Measurements from ENCODE around the gene VPS35L.

Gene VPS35L

GRCh38 chr16:19555186-19555937, at the start of gene VPS35L:
TSS of gene VPS35L (plus strand) at chr16:19555703. CDS start at chr16:19555730, 27 bp downstream.
- peak; percentile 85 for FAIRE-seq

GRCh38 chr16:19506965-19507364, 48.5 kb upstream of the VPS35L start:
- no peak for FAIRE-seq

- FAIRE-seq: no peak
Measured at GRCh38 chr16:19507867-19508266, 47.6 kb upstream of the VPS35L start.

- no peak for FAIRE-seq
Measured at GRCh38 chr16:19512297-19512696, 43.2 kb upstream of the VPS35L start.

- no peak for FAIRE-seq
Measured at GRCh38 chr16:19513377-19514053, 42.0 kb upstream of the VPS35L start.

GRCh38 chr16:19515757-19516156, 39.7 kb upstream of the VPS35L start:
- FAIRE-seq: no peak

GRCh38 chr16:19517424-19518089, 37.9 kb upstream of the VPS35L start:
- FAIRE-seq: no peak

GRCh38 chr16:19518388-19518787, 37.1 kb upstream of the VPS35L start:
- no peak for FAIRE-seq

- FAIRE-seq: no peak
Measured at GRCh38 chr16:19520861-19521331, 34.6 kb upstream of the VPS35L start.

GRCh38 chr16:19521471-19522396, 33.8 kb upstream of the VPS35L start, which contains the start of gene GDE1:
TSS of gene GDE1 (minus strand) at chr16:19522098. CDS start at chr16:19521964, 134 bp downstream.
- FAIRE-seq: no peak

GRCh38 chr16:19522397-19522732, 33.1 kb upstream of the VPS35L start:
- FAIRE-seq: no peak

GRCh38 chr16:19522760-19523159, 32.7 kb upstream of the VPS35L start:
- FAIRE-seq: no peak

- no peak for FAIRE-seq
Measured at GRCh38 chr16:19523184-19523558, 32.3 kb upstream of the VPS35L start.

- peak; percentile 72 for FAIRE-seq
Measured at GRCh38 chr16:19523559-19524355, 31.7 kb upstream of the VPS35L start, which contains the start of gene CCP110. TSS of gene CCP110 (plus strand) at chr16:19523942. CDS start at chr16:19527882, 3,940 bp downstream.

- FAIRE-seq: no peak
Measured at GRCh38 chr16:19524356-19524615, 31.2 kb upstream of the VPS35L start.

GRCh38 chr16:19524616-19525384, 30.7 kb upstream of the VPS35L start:
- no peak for FAIRE-seq

GRCh38 chr16:19525385-19525723, 30.1 kb upstream of the VPS35L start:
- no peak for FAIRE-seq

GRCh38 chr16:19527161-19527560, 28.3 kb upstream of the VPS35L start:
- no peak for FAIRE-seq

GRCh38 chr16:19528666-19529065, 26.8 kb upstream of the VPS35L start:
- no peak for FAIRE-seq

- no peak for FAIRE-seq
Measured at GRCh38 chr16:19532601-19533000, 22.9 kb upstream of the VPS35L start.

GRCh38 chr16:19540241-19540970, 15.1 kb upstream of the VPS35L start:
- FAIRE-seq: no peak
